Measurements from ENCODE around the gene AKT1.

The AKT1 gene

GRCh38 chr14:104798300-104799243 lies 3.0 kb upstream of the AKT1 start:
- DNase-seq = no peak

DNA sequence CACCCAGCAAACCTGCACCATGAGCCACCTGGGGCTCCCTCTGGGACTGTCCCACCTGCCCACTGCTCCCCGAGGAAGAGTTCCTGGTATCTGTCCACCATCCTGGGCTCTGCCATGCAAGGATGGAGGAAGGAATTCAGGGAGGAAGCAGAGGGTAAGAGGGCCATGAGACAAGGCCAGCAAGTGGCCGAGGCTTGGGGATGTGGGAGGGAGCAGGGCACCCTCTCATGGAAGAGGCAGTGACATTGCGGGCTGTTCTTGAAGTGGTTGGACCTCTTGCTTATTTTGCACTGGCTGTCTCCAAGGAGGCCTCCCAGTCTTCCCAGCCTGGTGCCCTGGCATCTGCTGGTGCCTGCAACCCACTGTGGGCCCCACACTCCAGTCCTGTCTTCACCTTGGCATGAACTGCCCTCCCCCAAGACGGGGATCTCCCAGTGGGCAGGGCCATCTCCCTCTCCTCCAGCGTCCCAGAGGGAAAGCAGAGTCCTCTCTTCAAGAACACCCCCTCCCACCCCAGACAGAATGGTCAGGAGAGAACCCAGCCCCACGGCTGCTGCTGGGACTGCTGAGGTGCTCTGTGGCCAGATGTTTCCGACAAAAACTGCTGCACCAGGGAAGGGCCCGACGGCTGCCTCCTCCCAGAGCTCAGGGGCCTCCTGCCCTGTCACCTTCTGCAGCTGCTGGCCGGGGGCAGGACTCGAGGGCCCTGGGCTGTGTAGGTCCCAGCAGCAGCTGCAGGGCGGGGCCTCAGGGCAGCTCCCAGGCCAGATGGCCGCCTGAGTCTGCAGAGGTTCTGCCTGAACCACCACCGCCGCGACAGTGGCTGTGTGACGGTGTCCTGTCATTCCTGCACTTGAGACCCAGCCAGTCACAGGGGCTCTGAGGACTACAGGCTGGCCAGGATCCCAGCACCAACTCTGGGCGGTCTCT lies 1.8 kb upstream of the AKT1 start:
- DNase-seq = no peak

- DNase-seq = no peak
Measured at GRCh38 chr14:104796687-104797081, 1.1 kb upstream of the AKT1 start.

- DNase-seq = no peak
Measured at GRCh38 chr14:104795781-104796686, 486 bp upstream of the AKT1 start.

GRCh38 chr14:104794631-104794992 lies 936 bp downstream of the AKT1 start:
- no peak for DNase-seq

DNA sequence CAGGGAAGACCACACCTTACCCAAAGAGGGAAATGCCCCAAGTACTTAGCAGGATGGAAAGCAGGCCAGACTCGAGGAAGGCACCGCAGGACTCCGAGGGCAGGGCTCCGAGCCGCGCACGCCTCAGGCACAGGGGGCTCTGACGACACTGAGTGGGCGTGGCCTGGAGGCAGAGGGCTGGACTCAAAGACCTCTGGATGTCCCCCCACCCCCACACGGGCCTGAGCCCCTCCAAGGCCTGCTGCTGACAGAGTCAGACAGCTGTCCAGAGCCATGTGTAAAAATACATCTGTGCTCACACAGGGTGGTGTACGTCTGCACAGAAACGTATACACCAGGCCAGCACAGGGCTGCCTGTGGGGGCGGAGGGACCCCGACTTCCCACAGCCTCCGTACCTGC lies 1.4 kb downstream of the AKT1 start:
- no peak for DNase-seq

DNA sequence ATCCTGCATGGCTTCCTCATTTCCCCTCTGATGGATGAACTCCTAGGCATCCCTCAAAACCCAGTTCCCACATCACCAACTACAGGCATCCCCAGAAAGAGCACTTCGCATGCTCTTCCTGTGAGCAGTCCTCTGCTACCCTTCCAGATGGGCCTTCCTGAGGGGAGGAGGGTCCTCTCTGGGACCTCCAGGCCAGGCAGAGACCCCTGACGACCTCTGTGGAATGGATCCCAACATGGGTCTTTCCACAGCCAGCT lies 1.9 kb downstream of the AKT1 start:
- no peak for DNase-seq

GRCh38 chr14:104792945-104793702 lies 2.4 kb downstream of the AKT1 start:
- no peak for DNase-seq

- no peak for DNase-seq
Measured at GRCh38 chr14:104792101-104792884, 3.3 kb downstream of the AKT1 start.

DNA sequence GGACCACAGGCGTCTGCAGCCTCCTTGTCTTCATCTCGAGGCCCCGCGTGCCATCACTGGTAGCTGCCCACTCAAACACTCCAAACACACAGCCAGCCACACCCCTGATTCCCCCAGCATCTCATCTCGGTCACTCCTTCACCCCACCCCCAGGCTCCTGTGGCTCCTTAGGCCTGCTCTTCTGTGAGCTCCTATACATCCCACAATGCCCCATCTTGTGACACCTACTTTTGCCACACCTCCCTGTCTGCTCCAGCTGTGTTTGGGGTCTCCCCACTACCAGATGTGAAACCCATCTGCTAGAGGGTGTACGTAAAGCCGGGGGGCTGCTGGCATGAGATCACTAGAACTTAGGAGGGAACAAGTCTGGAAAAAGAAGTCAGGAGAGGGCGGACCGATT lies 4.1 kb downstream of the AKT1 start:
- DNase-seq = no peak

DNA sequence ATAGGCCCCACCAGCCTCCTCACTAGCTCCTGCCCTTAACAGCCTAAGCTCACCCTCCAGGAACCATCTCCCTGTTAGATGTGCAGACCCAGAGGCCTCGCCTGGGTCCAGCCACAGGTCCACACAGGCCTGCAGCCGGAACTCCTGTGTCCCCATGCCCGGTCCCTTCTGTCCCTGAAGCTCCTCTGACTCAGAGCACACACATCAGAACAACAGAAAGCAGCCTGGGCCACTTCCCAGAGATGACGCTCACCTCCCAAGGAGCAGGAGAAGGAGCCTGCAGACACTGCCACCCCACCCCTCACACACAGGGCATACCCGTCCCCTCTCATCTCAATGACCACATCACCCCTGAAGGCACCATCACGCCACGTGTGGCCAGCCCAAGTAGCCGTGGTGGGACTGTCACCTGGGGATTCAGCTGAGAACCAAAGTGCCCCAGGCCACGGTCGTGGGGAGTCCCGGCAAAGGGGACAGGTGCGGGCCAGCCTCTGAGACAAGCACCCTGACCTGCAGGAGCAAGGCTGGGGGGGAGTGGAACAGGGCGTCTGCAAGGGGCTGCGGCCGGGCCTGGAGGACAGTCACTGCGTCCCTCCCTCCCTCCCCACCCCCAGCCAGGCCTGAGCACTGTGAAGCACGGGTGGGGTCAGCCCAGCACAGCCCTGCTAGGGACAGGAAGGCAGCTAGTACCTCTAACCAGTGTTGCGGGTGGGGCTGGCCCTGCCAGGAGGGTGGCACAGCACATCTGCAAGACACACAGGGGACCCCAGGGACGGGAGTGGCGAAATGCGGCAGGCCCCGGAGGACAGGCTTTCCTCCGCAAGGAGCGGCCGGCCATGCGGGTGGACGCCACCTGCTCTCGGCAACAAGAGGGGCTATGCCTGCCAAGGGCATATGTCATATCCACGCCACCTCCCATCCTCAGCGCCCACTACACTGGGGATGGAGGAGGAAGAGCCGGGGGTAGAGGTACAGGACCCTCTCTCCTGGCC lies 5.5 kb downstream of the AKT1 start:
- DNase-seq = no peak

DNA sequence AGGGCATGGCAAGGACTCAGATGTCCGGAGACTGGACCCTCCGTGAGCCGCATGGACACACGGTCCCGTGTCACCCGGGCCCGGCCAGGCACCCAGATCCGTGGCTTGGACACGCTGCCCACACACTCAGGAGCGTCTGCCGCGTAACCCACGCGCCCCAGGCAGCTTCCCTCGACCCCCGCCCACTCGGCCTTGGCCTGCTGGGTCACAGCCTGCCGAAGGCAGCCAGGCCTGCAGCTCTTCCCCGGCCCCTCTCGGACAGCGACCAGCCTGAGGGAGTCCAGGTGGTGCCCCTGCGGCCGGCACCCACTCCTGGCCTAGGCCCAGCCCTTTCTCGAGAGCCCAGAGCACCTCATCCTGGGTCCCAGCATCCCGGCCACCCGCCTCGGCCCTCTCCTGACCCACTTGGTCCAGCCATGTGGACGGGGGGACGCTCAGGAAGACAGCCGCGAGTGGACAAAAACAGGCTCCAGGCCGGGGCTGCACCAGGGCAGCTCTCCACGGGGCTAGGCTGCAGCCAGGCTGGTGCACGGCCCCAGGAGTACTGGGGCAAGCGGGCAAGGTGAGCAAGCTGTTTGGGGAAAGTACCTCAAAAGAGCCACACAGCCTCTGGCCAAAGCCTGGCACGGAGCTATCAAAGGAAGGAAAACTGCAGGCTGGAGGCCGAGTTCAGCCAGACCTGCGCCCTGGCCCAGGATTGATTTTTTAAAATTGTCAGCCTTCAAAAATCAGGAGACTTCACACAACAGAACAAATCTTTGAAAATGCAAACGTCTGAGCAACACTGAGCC lies 6.5 kb downstream of the AKT1 start:
- DNase-seq = no peak

DNA sequence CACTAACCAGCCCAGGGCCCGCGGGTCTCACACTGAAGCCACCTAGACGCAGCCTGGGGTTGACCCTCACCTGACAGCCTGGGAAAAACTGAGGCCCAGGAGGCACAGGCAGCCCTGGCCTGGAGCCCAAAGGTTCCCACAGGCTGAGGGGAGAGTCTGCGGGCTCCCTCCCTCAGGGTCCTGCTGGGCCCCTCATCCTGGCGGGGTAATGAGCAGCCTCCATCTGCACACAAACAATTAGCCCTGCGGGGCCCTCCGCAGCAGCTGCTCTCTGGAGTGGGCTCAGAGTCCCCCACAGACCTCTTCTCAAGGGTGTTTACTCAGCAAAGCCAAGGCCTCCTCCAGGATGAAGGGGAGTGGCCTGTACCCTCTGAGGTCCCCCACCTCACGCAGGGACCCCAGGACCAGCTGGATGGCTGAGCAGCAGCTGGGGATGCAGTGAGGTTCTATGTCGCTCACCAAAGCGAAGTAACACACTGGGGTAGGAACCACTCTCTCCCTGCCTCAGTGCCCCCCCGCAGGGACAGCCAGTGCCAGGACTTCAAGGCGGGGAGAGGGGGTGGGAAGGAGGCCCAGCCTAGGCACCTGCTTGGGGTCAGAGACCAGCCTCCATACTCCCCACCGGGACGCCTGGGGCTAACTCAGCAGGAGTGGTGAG lies 7.3 kb downstream of the AKT1 start:
- peak; percentile 93 for DNase-seq

- no peak for DNase-seq
Measured at GRCh38 chr14:104787736-104788135, 7.8 kb downstream of the AKT1 start.

DNA sequence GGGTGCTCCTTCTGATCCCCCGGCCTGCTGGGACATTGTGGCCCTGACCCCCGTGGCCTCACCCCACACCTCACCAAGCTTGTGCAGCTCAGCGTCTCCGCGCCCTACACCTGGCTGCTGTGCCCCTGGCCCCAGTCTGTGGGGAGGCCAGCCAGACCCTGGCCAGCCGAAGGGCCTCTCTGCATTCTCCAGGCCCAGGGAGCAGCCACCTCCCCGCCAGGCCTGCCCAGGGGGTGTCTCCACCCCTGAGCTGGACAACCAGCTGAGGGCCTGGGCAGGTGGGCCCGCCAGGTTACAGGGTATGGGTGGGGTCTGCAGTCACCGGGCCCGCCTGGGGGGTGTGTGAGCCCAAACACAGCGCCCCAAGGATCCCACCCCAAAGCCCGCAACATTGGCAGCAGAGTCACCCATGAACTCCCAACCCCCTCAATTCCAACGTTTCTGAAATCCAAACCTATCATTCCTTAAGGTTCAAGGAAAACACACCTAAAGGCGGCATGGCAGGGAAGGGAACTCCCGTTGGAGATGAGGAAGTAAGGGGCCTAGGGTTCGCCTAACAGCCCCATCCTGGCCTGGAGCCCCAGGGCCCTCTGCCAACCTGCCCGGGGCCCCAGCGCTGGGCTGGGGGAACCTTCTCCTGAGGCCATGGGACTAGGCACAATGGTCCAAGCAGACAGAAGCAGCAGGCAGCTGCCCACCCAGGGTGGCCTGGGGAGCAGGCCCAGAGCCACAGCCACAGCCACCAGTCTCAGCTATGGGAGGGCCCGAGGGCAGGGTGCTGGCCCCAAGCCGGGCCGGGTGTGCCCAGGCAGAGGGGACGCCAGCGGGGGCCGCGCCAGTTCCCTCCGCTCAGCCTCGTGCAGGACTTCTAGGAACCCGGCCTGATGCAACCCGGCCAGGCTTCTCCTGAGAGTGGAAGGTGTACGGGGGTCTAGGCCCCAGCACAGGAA lies 8.5 kb downstream of the AKT1 start:
- DNase-seq = no peak

- DNase-seq = no peak
Measured at GRCh38 chr14:104786091-104786586, 9.4 kb downstream of the AKT1 start.

DNA sequence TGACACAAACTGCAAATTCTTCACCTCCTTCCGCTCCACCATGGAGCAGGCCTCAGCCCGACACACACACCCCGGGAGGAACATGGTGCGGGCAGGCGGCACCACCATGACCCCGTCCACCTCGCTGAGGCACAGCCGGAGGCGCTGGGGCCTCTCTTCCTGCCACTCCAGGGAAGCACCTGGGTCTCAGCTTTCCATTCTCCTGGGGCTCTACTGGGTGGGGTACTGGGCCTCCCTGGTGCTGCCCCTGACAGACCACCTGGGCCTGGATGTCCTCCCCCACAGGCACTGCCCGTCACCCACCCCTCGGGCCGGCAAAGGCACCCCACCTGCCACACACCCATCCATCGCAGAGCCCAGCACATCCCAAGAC lies 9.9 kb downstream of the AKT1 start:
- no peak for DNase-seq
